Muscle of arm (tissue), 12 donors: ENCODE data around the gene PJA1. TPM values are rescaled to one million over a fixed set of nuclear protein-coding genes. Genes with fewer than 3 reads are reported as not detected.

ENCODE experiments used
- DNase-seq: peaks from one replicate; pipeline ENCODE4 v3.0.0-alpha.2; 2013
- polyA plus RNA-seq, 12 donors: library from polyadenylated mRNA; unstranded; fragments of 120-200 nt; gene quantifications; one replicate each; pipeline ENCODE4 v1.2.1, GENCODE V29; 2013; ENCODE audit not compliant: insufficient read length in 12 of 12

Gene PJA1
- polyA plus RNA-seq, 12 donors, result 68.4 to 104 (median 89.3) TPM; not detected in 1

DNA sequence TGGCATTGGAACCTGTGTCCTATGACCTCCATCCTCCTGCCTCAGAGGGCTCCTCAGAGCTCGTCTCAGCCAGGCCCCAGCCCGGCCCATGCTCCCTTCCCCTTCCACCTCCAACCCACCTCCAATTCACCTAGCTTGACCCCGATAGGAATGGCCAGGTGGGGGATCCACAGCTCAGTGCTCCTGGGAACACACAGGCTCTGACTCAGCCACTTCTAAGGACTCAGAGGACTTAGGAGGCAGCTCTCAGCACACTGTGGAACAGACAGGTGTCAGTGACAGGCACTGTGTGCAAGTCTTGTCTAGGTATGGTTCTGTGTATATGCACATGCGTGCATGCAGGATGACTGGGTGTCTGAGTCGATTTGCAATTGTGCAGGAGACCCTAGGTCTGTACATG is 44.8 kb downstream of the PJA1 start:
- DNase-seq, result no peak

DNA sequence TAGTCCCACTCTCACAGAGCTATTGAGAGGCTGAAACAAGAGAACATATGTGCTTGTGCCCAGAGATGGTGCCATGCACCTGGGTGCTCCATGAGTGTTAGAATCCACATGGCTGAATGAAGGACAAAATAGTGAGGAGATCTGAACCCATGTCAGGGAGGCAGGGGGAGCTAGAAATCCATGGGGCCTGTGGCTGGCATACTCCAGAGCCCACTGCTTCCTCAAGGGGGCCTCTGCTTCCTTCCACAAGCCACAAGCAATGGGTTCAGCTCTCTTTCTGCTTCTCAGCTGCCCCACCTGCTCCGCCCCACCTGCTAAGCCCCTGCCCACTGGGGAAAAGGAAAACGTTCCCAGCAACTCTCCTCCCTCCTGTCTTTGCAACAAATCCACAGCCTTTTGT is 46.1 kb downstream of the PJA1 start:
- no peak for DNase-seq

DNA sequence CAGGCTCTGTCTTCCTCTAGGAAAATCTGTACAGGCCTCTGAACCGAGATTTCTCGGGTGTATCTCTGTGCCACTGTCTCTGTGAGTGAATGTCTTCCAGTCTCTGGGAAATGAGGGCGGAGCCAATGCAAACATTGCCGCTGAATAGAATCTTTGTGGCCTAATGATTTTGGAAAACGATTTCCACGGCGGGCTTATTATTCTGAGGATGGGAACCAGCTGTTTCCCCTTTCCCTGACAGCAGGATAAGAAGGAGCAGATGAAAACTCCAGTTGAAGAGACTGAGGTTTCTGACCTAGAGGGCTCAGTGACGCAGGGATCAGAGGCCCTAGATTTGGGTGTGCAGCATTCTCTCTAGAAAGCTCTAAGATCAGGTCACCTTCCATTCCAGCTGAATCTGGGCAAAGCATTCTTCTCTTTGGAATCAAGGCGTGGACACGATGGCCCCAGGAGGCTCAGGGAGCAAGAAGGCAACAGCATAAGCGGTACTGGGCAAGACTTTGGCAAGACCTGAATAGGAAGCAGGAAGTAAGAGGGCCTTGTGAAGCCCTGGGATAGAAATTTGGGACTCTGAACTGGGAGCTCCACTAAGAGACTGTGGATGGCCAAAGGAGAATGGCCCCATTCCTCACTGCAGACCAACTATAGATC is 47.3 kb downstream of the PJA1 start:
- no peak for DNase-seq

DNA sequence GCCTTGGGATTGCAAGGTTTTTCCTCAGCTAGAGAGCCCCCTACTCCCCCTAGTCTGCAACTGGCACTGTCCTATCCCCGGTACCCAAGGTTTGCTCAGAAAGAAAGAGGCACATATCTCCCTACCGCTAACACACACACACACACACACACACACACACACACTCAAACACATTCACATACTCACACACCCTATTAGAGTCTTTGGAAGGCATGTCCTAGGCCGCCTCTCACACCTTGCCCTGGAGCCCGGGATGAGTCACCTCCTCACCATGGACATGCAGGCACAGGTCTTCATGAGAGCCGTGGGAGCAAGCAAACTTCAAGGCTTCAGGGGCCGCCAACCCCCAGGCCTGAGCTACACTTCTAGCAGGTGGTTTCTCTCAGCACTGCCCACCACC is 49.2 kb downstream of the PJA1 start:
- DNase-seq, result no peak

DNA sequence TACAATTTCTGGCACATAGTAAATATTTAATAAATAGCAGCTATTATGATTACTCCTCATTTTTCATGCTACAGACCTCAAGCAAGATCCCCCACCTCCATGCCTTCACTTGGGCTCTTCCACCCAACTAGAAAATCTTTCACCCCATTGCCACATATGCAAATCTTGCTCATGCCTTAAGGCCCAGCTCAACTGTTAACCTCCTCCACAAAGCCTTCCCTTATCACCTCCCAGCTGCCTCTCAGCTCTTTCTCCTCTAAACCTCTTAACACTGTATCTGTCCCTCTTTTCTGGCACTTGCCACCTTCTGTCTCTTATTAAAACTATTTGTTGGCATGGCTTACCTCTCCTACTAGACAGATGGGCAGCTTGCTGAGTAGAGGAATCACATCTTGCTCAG is 51.5 kb downstream of the PJA1 start:
- DNase-seq, result no peak
